Mammary epithelial cell (primary cell): ENCODE data around the gene KLF13.

Experiments used
- CTCF ChIP-seq, 2 donors: IDR thresholded peaks in 1 of 2; conservative IDR thresholded peaks in 1 of 2; 2 replicates each; pipeline ENCODE4 v1.5.1; 2011 to 2012; ENCODE audit warnings: inconsistent platforms in 2 of 2, low read length in 2 of 2, mild to moderate bottlenecking in 2 of 2, control low read depth in 1 of 2, low read depth in 1 of 2; ENCODE audit not compliant: insufficient read depth in 1 of 2; ENCODE audit errors: extremely low read depth in 1 of 2
- EZH2 ChIP-seq: IDR thresholded peaks from 2 replicates; pipeline ENCODE4 v1.6.1; 2012; ENCODE audit warnings: low read length, inconsistent platforms, borderline replicate concordance

GRCh38 chr15:31277335-31278060 lies 49.1 kb upstream of the KLF13 start:
- TF ChIP-seq CTCF (conservative IDR thresholded peaks at IDR 0.05 in 1 of 2, IDR thresholded peaks at IDR 0.05 in 1 of 2; ENCODE audit: extremely low read depth in 1 of 2, insufficient read depth in 1 of 2, low read depth in 1 of 2, low read length in 2 of 2) = no peak
- TF ChIP-seq EZH2 = no peak
